HL-60/S4 (cell line): Measurements from ENCODE around the gene LAMC3.
"Not testable (repeated sequence)": the region's sequence is repeated elsewhere in the genome, so short reads cannot be mapped to it uniquely, and the experiment has no call there.

Experiments used
- in situ Hi-C: fragments of 300-500 bp; cut with MboI; formaldehyde crosslinking; loops from 2 replicates; pipeline ENCODE4 v1.14.3; 2022; ENCODE audit warnings: low sequenced_read_pairs

LAMC3 gene

GRCh38 chr9:131111854-131112311 is 102.9 kb downstream of the LAMC3 start:
- in situ Hi-C loops: no loop called here

- in situ Hi-C loops: no loop called here
Observed at GRCh38 chr9:131112374-131113154, 103.6 kb downstream of the LAMC3 start.

- in situ Hi-C loops: no loop called here
Observed at GRCh38 chr9:131113655-131114054, 104.7 kb downstream of the LAMC3 start.

GRCh38 chr9:131114084-131114535 is 105.1 kb downstream of the LAMC3 start:
- in situ Hi-C loops: no loop called here

GRCh38 chr9:131115360-131115742 is 106.4 kb downstream of the LAMC3 start:
- in situ Hi-C loops: not testable (repeated sequence)

GRCh38 chr9:131116281-131117120 is 107.5 kb downstream of the LAMC3 start:
- in situ Hi-C loops: no loop called here

- in situ Hi-C loops: no loop called here
Observed at GRCh38 chr9:131117121-131117761, 108.3 kb downstream of the LAMC3 start.

GRCh38 chr9:131117762-131118145 is 108.8 kb downstream of the LAMC3 start:
- in situ Hi-C loops: no loop called here

- in situ Hi-C loops: no loop called here
Observed at GRCh38 chr9:131119600-131119999, 110.6 kb downstream of the LAMC3 start.

GRCh38 chr9:131120620-131121228 is 111.8 kb downstream of the LAMC3 start:
- in situ Hi-C loops: no loop called here

- in situ Hi-C loops: no loop called here
Observed at GRCh38 chr9:131121346-131121745, 112.4 kb downstream of the LAMC3 start.

GRCh38 chr9:131122158-131122557 is 113.2 kb downstream of the LAMC3 start:
- in situ Hi-C loops: no loop called here

- in situ Hi-C loops: no loop called here
Observed at GRCh38 chr9:131125038-131125287, 116.0 kb downstream of the LAMC3 start.

GRCh38 chr9:131125288-131126058 is 116.5 kb downstream of the LAMC3 start, which contains the start of gene NUP214:
Gene NUP214, plus strand, starts transcription at chr9:131125586. Its CDS starts 119 bp downstream, at chr9:131125705.
- in situ Hi-C loops: no loop called here

GRCh38 chr9:131126059-131126426 is 117.1 kb downstream of the LAMC3 start:
- in situ Hi-C loops: no loop called here

- in situ Hi-C loops: no loop called here
Observed at GRCh38 chr9:131129183-131129582, 120.2 kb downstream of the LAMC3 start.

- in situ Hi-C loops: no loop called here
Observed at GRCh38 chr9:131138676-131139075, 129.7 kb downstream of the LAMC3 start.

GRCh38 chr9:131140112-131140511 is 131.1 kb downstream of the LAMC3 start:
- in situ Hi-C loops: no loop called here

- in situ Hi-C loops: no loop called here
Observed at GRCh38 chr9:131140550-131140949, 131.6 kb downstream of the LAMC3 start.

- in situ Hi-C loops: no loop called here
Observed at GRCh38 chr9:131142160-131142559, 133.2 kb downstream of the LAMC3 start.
